BJ (cell line): ENCODE data around the gene FUT8. TPM values are rescaled to one million over a fixed set of nuclear protein-coding genes. Genes with fewer than 3 reads are reported as not detected.

Source experiments
- CTCF ChIA-PET: fragments of 350-600 bp; formaldehyde crosslinking; extraction: SDS; loops from one replicate; lab custom pipeline; 2021; ENCODE audit warnings: antibody characterized with exemption, inconsistent platforms; lab: Yijun Ruan, JAX
- POLR2A ChIA-PET: fragments of 300-600 bp; sonication (Branson Sonifier 250); formaldehyde crosslinking; extraction: SDS; loops from one replicate; lab custom pipeline; 2021; ENCODE audit warnings: antibody characterized with exemption; lab: Charles Lee
- DNase-seq: peaks from one replicate; pipeline ENCODE4 v3.0.0-alpha.2; 2011; ENCODE audit warnings: low read depth
- H3K27me3 ChIP-seq: 2 replicates; pipeline ENCODE4 v1.6.0; 2011; ENCODE audit warnings: low read length; ENCODE audit not compliant: control insufficient read depth, insufficient read depth
- H3K36me3 ChIP-seq: 2 replicates; pipeline ENCODE4 v1.5.1; 2011; ENCODE audit warnings: low read length; ENCODE audit not compliant: control insufficient read depth, insufficient read depth
- H3K4me3 ChIP-seq: 2 replicates; pipeline ENCODE4 v1.5.1; 2011; ENCODE audit warnings: low read depth, mild to moderate bottlenecking, control low read depth, low read length
- CTCF ChIP-seq: IDR thresholded peaks from 2 replicates; pipeline ENCODE4 v1.5.1; 2011; ENCODE audit warnings: low read depth, mild to moderate bottlenecking, control low read depth, inconsistent platforms, low read length, moderate library complexity; ENCODE audit not compliant: insufficient read depth
- polyA plus RNA-seq: library from polyadenylated mRNA; depleted of rRNA; stranded (reverse); fragments of >200 nt; gene quantifications from 2 replicates; pipeline ENCODE4 v1.2.3, GENCODE V29; 2011

Gene FUT8
- polyA plus RNA-seq, 1 experiment: 14.7 TPM

- ChIA-PET CTCF (interaction anchor here (0.7 to 1.3 kb wide), 4 partner anchors 12 to 93 kb away, joined by 3 read pairs; no protein-coding TSS in a partner anchor), POLR2A (no interaction called here)
- H3K27me3 ChIP-seq: no peaks in the 10 kb centered on the region
- no peaks in the 10 kb centered on the region for H3K36me3 ChIP-seq
- no peak for DNase-seq
- TF ChIP-seq CTCF: no peak
- H3K4me3 ChIP-seq: no peak overlapping the region
Measured at GRCh38 chr14:65485516-65485915, 73.0 kb downstream of the FUT8 start.

- H3K36me3 ChIP-seq: no peaks in the 10 kb centered on the region
- no peak overlapping the region for H3K4me3 ChIP-seq
- ChIA-PET POLR2A (no interaction called here), CTCF (interaction anchor here (1.0 kb wide), 1 partner anchor 13 kb away, joined by 3 read pairs; no protein-coding TSS in a partner anchor)
- no peaks in the 10 kb centered on the region for H3K27me3 ChIP-seq
- TF ChIP-seq CTCF: no peak
- no peak for DNase-seq
Measured at GRCh38 chr14:65486863-65487262, 74.3 kb downstream of the FUT8 start.

- no peak overlapping the region for H3K4me3 ChIP-seq
- POLR2A ChIA-PET: no interaction called here
- DNase-seq: no peak
- H3K36me3 ChIP-seq: no peaks in the 10 kb centered on the region
- TF ChIP-seq CTCF: no peak
- CTCF ChIA-PET: no interaction called here
- H3K27me3 ChIP-seq: no peaks in the 10 kb centered on the region
Measured at GRCh38 chr14:65487783-65488494, 75.4 kb downstream of the FUT8 start.

- no peak for DNase-seq
- ChIA-PET POLR2A (no interaction called here), CTCF (interaction anchor here (0.8 kb wide), 1 partner anchor 79 kb away, joined by 3 read pairs; no protein-coding TSS in a partner anchor)
- Histone ChIP-seq H3K27me3 (no peaks in the 10 kb centered on the region), H3K4me3 (no peak overlapping the region), H3K36me3 (no peaks in the 10 kb centered on the region)
- TF ChIP-seq CTCF: no peak
Measured at GRCh38 chr14:65491274-65491673, 78.7 kb downstream of the FUT8 start.

- DNase-seq: no peak
- Histone ChIP-seq H3K27me3 (no peaks in the 10 kb centered on the region), H3K36me3 (no peaks in the 10 kb centered on the region), H3K4me3 (no peak overlapping the region)
- TF ChIP-seq CTCF: no peak
- ChIA-PET POLR2A (no interaction called here), CTCF (no interaction called here)
Measured at GRCh38 chr14:65492266-65492665, 79.7 kb downstream of the FUT8 start.
